Measurements from ENCODE around the gene SZRD1.

SZRD1 gene

DNA sequence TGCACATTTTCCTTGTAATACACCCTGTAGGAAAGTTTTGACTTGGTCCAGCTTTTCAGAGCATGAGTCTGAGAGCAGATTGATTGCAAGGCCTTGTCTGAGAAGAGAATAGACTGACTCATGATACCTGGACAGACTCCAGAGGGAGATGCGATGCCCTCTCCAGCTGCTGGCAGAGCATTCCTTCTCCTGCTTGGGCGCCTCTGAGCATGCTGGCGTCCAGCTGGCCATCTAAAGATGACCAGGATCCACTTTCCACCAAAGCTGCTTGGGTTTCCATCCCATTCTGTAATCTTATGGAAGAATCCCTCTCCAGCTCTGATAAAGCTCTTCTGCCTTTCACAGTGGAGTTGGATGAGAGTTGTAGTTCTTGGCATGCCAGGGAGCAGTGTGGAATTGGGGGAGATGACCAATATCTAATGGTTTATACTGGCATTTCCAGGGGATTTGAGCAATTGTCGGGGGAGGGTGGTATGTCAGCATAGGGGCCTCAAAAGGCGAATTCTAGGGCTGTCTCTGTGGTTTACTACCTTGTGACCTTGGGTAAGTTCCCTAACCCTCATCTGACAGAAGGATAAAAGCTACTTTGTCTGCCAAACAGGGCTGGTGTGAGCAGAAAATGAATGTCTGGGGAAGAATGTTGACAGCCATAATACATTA, 19.5 kb downstream of the SZRD1 start:
- in situ Hi-C loops (cut with MboI; ENCODE audit: low sequenced_read_pairs, unreplicated experiment), result no loop called here
- no peak for DNase-seq (ENCODE audit: low spot score)
- TF ChIP-seq, protein P1, sequence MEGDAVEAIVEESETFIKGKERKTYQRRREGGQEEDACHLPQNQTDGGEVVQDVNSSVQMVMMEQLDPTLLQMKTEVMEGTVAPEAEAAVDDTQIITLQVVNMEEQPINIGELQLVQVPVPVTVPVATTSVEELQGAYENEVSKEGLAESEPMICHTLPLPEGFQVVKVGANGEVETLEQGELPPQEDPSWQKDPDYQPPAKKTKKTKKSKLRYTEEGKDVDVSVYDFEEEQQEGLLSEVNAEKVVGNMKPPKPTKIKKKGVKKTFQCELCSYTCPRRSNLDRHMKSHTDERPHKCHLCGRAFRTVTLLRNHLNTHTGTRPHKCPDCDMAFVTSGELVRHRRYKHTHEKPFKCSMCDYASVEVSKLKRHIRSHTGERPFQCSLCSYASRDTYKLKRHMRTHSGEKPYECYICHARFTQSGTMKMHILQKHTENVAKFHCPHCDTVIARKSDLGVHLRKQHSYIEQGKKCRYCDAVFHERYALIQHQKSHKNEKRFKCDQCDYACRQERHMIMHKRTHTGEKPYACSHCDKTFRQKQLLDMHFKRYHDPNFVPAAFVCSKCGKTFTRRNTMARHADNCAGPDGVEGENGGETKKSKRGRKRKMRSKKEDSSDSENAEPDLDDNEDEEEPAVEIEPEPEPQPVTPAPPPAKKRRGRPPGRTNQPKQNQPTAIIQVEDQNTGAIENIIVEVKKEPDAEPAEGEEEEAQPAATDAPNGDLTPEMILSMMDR (IDR thresholded peaks at IDR 0.05; ENCODE audit: borderline replicate concordance, control extremely low read depth, extremely low read depth, insufficient read depth, missing control alignments), result no peak

DNA sequence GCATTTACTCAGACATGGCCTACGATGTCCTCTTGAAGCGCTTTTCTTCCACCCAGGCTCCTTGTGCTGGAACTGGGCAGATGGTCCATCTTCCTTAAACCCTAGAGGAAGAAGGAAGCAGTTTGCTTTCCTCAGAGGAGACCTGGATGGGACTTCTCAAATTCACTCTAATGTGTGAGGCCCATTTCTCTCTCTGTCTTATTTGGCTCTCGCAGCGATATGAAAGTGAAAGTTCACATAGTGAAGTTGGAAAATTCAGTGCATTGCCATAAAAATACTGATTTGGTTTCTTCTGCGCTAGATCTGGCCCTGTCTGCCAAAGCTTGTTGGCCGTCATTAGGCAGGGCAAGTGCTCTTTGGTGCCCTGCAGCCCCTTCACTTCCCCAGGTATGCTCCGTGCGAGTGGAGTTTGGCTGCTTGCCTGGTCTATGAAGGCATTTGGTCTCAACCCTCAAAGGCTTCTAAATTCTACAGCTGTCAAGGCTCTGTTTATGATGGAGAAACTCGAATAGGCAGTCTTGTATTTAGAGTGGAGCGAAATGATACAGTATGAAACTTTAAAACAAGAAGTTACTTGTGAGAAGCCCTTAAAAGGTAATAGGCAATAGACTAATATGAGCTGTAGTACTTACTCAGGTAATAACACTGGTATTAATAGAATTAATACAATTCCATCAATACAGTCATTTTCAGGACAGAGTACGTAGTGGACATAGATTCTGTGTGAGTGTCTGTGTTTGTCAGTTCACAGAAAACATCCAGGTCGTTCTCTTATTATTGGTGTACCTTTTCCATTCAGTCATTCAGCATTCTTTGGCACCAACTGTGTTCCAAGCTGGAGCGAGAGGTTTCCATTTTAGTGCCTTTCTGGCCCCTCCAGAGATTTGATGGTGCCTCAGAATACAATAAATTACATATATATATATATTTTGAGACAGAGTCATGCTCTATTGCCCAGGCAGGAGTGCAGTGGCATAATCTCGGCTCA, 20.5 kb downstream of the SZRD1 start:
- in situ Hi-C loops (cut with MboI; ENCODE audit: low sequenced_read_pairs, unreplicated experiment), result no loop called here
- no peak for DNase-seq (ENCODE audit: low spot score)
- TF ChIP-seq, protein P1 (IDR thresholded peaks at IDR 0.05; ENCODE audit: borderline replicate concordance, control extremely low read depth, extremely low read depth, insufficient read depth, missing control alignments), result no peak

DNA sequence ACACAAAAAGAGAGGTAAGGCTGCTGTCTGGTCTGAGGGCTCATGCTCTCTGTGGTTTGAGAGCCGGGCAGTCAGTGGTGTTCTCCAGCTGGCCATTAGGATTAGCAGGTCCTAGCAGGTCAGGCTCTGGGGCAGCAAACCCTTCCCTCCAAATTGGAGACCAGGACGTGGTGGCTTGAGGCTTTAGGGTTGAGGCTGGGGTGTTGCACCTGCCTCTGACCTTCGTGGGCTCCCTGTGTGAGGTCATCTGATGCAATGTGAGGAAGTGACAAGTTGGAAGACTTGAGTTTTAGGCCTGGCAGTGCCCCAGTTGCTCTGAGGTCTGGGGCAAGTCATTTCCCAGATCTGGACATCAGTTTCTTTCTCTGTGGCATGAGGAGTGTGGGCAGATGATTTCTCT, 24.4 kb downstream of the SZRD1 start:
- in situ Hi-C loops (cut with MboI; ENCODE audit: low sequenced_read_pairs, unreplicated experiment), result no loop called here

DNA sequence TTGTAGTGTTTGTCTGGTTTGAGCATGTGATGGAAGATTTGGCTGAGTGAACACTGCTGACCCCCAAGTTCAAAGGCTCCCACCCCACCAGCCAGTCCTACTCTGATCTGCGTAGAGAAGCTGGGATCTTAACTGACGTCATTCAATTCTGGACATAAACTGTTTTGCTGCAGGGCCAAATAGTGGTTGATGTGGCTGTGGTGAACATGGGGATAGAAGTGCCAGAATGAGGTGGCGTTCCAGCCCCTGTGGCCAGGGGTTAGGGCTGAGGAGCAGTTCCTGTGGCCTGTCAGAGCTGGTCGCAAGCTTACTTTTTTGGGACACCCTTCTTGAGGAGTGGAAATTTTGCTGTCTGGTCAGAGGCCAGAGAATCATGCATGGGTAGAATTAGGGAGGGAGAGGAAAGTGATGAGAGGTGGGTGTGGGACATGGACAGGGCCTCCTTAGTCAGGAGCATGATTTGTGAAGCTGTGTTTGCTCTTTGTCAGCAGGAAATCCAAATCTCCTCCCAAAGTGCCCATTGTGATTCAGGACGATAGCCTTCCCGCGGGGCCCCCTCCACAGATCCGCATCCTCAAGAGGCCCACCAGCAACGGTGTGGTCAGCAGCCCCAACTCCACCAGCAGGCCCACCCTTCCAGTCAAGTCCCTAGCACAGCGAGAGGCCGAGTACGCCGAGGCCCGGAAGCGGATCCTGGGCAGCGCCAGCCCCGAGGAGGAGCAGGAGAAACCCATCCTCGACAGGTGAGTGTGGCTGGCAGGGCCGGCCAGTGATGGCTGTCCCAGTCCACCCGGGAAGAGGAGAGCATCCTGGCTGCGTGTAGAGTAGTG, 25.9 kb downstream of the SZRD1 start:
- DNase-seq (ENCODE audit: low spot score), result no peak
- TF ChIP-seq, protein P1 (IDR thresholded peaks at IDR 0.05; ENCODE audit: borderline replicate concordance, control extremely low read depth, extremely low read depth, insufficient read depth, missing control alignments), result no peak
- in situ Hi-C loops (cut with MboI; ENCODE audit: low sequenced_read_pairs, unreplicated experiment), result no loop called here

More for the DNA sequence above, 24.4 kb downstream of the SZRD1 start:
- TF ChIP-seq, protein P1 (IDR thresholded peaks at IDR 0.05; ENCODE audit: borderline replicate concordance, control extremely low read depth, extremely low read depth, insufficient read depth, missing control alignments), result no peak
- DNase-seq (ENCODE audit: low spot score), result no peak

DNA sequence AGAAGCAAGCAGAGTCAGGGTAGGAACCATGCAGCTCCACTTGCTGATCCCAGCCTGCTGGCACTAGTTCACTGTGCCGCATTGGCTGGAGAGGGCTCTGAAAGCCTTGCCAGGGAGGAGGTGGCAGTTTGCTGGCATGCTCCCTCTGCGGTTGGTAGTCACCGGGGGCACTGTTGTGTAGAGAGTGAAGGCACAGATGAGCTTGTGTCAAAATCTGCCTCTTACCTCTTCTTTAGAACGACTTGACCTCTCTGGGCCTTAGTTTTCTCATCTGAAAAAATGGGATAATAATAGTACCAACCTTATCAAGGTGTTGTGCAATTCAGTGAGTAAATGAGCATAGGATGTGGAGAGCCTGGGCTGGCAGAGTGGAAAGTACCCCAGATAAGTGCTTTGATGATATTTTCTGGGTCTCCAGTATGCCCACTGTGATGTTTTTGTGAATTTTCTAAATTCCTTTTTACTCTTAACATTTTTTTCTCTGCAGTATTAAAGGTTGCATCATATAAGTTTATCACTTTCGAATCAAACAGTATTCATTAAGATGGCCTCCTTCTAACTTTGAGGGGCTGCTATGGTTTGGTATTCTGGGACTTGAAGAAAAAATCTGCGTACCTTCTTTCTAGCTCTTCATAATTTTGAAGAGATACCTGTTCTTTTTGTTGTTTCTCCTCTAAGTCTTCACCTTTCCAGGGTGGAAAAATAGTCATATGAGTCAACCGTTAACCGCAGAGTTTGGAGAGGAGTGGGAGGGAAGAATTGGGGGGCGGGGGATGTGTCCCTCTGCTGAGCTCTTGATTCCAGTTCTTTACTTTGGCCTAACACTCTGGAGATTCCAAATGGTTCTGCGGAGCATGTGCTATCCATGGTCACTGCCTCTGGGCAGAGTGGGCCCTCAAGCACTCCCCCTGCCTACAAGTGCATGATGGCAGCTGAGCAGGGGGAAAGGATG, 26.8 kb downstream of the SZRD1 start:
- in situ Hi-C loops (cut with MboI; ENCODE audit: low sequenced_read_pairs, unreplicated experiment), result no loop called here
- no peak for DNase-seq (ENCODE audit: low spot score)
- TF ChIP-seq, protein P1 (IDR thresholded peaks at IDR 0.05; ENCODE audit: borderline replicate concordance, control extremely low read depth, extremely low read depth, insufficient read depth, missing control alignments), result no peak

All from GM13976 (cell line).